GM19397 (cell line): ENCODE results near the gene PPP1R13B.

Experiments
- ATAC-seq: cut with Tn5 transposase; IDR thresholded peaks from one replicate; pipeline ENCODE4 v1.9.1; 2021; ENCODE audit warnings: mild to moderate bottlenecking, moderate library complexity; ENCODE audit not compliant: unreplicated experiment

PPP1R13B gene

GRCh38 chr14:103836976-103837725 lies 10.2 kb downstream of the PPP1R13B start:
- no peak for ATAC-seq

GRCh38 chr14:103834956-103835355 lies 12.4 kb downstream of the PPP1R13B start:
- ATAC-seq = no peak

DNA sequence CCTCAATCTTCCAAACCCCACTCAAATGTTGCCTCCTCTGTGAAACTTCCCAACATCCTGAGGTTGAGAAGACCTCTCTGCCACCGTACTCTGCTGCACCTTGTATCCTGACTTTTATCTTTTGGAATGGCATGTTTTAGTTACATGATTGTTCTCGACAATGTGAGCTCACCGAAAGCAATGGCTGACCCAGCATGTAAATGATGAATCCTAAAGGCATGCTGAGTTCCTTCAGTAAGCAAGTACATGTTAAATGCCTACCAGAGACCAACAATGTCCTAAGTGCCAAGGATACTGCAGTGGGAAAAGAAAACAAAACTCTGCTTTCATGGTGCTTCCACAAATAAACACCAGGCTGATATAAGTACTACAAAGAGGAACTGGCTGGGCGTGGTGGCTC lies 13.7 kb downstream of the PPP1R13B start:
- ATAC-seq = no peak

DNA sequence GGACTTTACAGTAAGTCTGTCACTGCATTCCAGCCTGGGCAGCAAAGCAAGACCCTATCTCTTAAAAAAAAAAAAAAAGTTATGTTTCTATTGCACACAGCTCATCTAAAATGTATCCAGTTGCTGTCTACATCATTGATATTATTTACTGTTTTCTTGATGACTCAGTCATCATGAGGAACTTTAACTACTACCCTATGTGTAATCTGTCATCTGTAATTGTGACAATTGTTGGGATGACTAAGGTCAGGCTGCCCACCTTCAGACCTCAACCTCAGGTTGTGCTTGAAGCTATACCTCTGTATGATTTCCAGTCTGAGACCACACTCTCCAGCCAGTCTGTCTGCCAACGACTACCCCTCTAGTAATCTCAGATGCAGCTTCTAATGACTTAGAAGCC lies 15.3 kb downstream of the PPP1R13B start:
- ATAC-seq = no peak

GRCh38 chr14:103830511-103831270 lies 16.7 kb downstream of the PPP1R13B start:
- no peak for ATAC-seq

- no peak for ATAC-seq
These were observed 18.9 kb downstream of the PPP1R13B start for GRCh38 chr14:103828315-103828967.

GRCh38 chr14:103825101-103825500 lies 22.3 kb downstream of the PPP1R13B start:
- no peak for ATAC-seq

- ATAC-seq = no peak
These were observed 26.5 kb downstream of the PPP1R13B start for GRCh38 chr14:103820908-103821307.

- ATAC-seq = no peak
These were observed 27.0 kb downstream of the PPP1R13B start for GRCh38 chr14:103820382-103820781.

GRCh38 chr14:103819503-103820307 lies 27.7 kb downstream of the PPP1R13B start:
- ATAC-seq = no peak

GRCh38 chr14:103818870-103819269 lies 28.5 kb downstream of the PPP1R13B start:
- ATAC-seq = no peak

DNA sequence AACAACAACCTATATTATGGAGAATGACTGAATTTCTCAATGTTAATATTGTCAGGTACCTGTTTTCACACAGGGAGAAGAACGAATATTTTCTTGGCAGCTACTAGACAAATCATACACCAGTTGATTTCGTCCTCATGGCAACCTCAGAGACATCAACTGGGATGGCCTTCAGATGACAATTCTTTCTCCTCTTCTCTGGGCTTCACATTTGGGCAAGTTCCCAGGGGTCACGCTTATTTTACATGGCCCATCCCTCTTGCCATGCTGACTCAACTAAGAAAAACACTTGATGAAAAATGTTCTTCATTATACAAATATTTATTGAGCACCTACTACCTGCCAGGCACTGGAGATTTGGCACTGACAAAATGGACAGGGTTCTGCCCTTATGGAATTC lies 29.0 kb downstream of the PPP1R13B start:
- ATAC-seq = no peak

DNA sequence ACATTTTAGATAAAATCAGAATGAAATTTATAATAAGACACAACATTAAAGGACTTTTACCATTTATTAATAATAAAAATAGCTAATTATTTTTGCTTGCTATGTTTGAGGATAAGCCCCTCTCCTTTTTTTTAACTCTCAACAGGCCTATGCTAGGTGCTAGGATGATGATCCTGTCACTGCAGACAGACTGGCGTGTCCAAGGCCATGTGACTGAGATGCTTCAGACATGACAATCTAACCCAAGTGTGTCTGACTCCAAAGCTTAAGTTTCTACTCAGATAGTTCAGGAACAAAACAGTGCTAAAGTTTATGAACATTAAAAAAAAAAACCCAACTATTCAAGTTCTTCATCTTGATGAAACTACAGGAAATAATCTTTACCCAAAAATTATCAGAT lies 29.8 kb downstream of the PPP1R13B start:
- ATAC-seq = no peak

- ATAC-seq = no peak
These were observed 30.4 kb downstream of the PPP1R13B start for GRCh38 chr14:103816991-103817390.

DNA sequence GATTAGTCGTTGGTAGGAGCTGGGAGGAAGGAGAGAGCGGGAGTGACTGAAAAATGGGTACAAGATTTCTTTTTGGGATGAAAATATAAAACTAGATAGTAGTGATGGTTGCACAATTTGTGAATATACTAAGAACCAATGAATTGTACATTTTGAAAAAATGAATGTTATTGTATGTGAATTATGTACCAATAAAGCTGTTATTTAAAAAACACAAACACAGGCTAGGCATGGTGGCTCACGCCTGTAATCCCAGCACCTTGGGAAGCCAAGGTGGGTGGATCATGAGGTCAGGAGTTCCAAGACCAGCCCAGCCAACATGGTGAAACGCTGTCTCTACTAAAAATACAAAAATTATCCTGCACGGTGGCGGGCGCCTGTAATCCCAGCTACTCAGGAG lies 32.1 kb downstream of the PPP1R13B start:
- ATAC-seq = no peak

- no peak for ATAC-seq
These were observed 36.2 kb downstream of the PPP1R13B start for GRCh38 chr14:103811189-103811588.

- no peak for ATAC-seq
These were observed 38.9 kb downstream of the PPP1R13B start for GRCh38 chr14:103808403-103809001.

GRCh38 chr14:103806805-103807204 lies 40.6 kb downstream of the PPP1R13B start:
- no peak for ATAC-seq

DNA sequence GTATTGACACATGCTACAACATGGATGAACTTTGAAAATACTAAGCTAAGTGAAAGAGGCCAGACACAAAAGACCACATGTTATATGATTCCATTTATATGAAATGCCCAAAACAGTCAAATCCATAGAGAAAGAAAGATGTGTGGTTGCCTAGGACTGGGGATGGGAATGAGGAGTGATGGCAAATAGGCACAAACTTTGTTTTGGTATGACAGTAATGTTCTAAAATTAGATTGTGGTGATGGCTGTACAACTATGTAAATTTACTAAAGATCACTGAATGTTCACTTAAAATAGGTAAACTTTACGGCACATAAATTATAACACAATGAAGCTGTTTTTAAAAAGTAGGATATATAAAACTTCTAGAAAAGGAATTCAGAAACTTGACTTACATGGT lies 41.7 kb downstream of the PPP1R13B start:
- no peak for ATAC-seq

GRCh38 chr14:103803661-103804060 lies 43.7 kb downstream of the PPP1R13B start:
- ATAC-seq = no peak

GRCh38 chr14:103802356-103802755 lies 45.0 kb downstream of the PPP1R13B start:
- ATAC-seq = no peak
